B cell (primary cell): ENCODE data around the gene ATP9A. TPM values are rescaled to one million over a fixed set of nuclear protein-coding genes. Genes with fewer than 3 reads are reported as not detected.
"Not testable (repeated sequence)": the region's sequence is repeated elsewhere in the genome, so short reads cannot be mapped to it uniquely, and the experiment has no call there.

Source experiments
- ATAC-seq: fragments of 200-7000 bp; cut with Tn5 transposase; one replicate; pipeline ENCODE4 v1.10.0; 2021; ENCODE audit warnings: low read depth, mild to moderate bottlenecking, moderate number of reproducible peaks, moderate library complexity
- CTCF ChIA-PET: fragments of 350-600 bp; sonication (Branson Sonifier 250); formaldehyde crosslinking; loops from one replicate; lab custom pipeline; 2021; ENCODE audit warnings: antibody characterized with exemption, inconsistent platforms; lab: Charles Lee
- POLR2A ChIA-PET: fragments of 350-600 bp; sonication (Branson Sonifier 250); formaldehyde crosslinking; loops from one replicate; lab custom pipeline; 2021; ENCODE audit warnings: antibody characterized with exemption; lab: Charles Lee
- DNase-seq: peaks from one replicate; pipeline ENCODE4 v3.0.0; 2013
- H2AFZ ChIP-seq: 2 replicates; pipeline ENCODE4 v1.6.1; 2012; ENCODE audit warnings: mild to moderate bottlenecking, low read depth, low read length; ENCODE audit not compliant: insufficient read depth, poor library complexity, severe bottlenecking
- H3K27ac ChIP-seq, 2 donors: 1 replicate in 1 of 2; 2 replicates in 1 of 2; pipeline ENCODE4 v1.5.1; 2012 to 2013; ENCODE audit warnings: low read length in 2 of 2, mild to moderate bottlenecking in 2 of 2, moderate library complexity in 1 of 2
- H3K27me3 ChIP-seq, 4 experiments: fragments of 200-600 bp in 1 of 4; sonication (generic) in 1 of 4; replicated peaks in 1 of 4; 1 replicate in 2 of 4; 2 replicates in 2 of 4; pipeline versions ENCODE4 v1.6.1 to v1.7.0; 2013 to 2016; ENCODE audit warnings: low read length in 3 of 4, mild to moderate bottlenecking in 2 of 4, mixed read lengths in 1 of 4, moderate library complexity in 1 of 4; ENCODE audit not compliant: insufficient read depth in 4 of 4, control insufficient read depth in 3 of 4; ENCODE audit errors: control extremely low read depth in 1 of 4
- H3K36me3 ChIP-seq, 2 experiments: replicated peaks in 1 of 2; 1 replicate in 1 of 2; 2 replicates in 1 of 2; pipeline versions ENCODE4 v1.6.1 to v1.7.1; 2013; ENCODE audit warnings: low read length in 1 of 2; ENCODE audit not compliant: insufficient read depth in 2 of 2, control insufficient read depth in 1 of 2; ENCODE audit errors: control extremely low read depth in 1 of 2, extremely low read depth in 1 of 2
- H3K4me1 ChIP-seq, 2 donors: fragments of 200-600 bp in 1 of 2; sonication (generic) in 1 of 2; 1 replicate in 1 of 2; 2 replicates in 1 of 2; pipeline versions ENCODE4 v1.5.1 to v1.6.1; 2013 to 2017; ENCODE audit warnings: low read length in 2 of 2; ENCODE audit not compliant: control insufficient read depth in 2 of 2, insufficient read depth in 2 of 2
- H3K4me2 ChIP-seq: replicated peaks from 2 replicates; pipeline ENCODE3; 2012; ENCODE audit warnings: mild to moderate bottlenecking, low read depth, low read length; ENCODE audit not compliant: poor library complexity, severe bottlenecking
- H3K4me3 ChIP-seq, 5 experiments: fragments of 200-600 bp in 1 of 5; sonication (generic) in 1 of 5; 1 replicate in 3 of 5; 2 replicates in 2 of 5; pipeline versions ENCODE4 v1.5.1 to v1.7.0; 2011 to 2016; ENCODE audit warnings: low read length in 4 of 5, mild to moderate bottlenecking in 4 of 5, low read depth in 2 of 5, control low read depth in 1 of 5, moderate library complexity in 1 of 5; ENCODE audit not compliant: insufficient read depth in 1 of 5; ENCODE audit errors: control extremely low read depth in 1 of 5, extremely low read depth in 1 of 5
- H3K79me2 ChIP-seq: fragments of 200-600 bp; sonication (generic); one replicate; pipeline ENCODE4 v1.6.0; 2016; ENCODE audit warnings: low read length; ENCODE audit not compliant: control insufficient read depth, insufficient read depth
- H3K9ac ChIP-seq: fragments of 200-600 bp; sonication (generic); 2 replicates; pipeline ENCODE4 v1.6.1; 2017; ENCODE audit warnings: mild to moderate bottlenecking, low read length, moderate library complexity
- H3K9me3 ChIP-seq, 3 donors: one replicate each; pipeline versions ENCODE4 v1.6.1 to v1.7.1; 2013; ENCODE audit warnings: low read length in 2 of 3; ENCODE audit not compliant: control insufficient read depth in 2 of 3, insufficient read depth in 1 of 3; ENCODE audit errors: control extremely low read depth in 1 of 3
- H4K20me1 ChIP-seq: 2 replicates; pipeline ENCODE4 v1.6.0; 2012; ENCODE audit warnings: mild to moderate bottlenecking, low read length; ENCODE audit not compliant: insufficient read depth, control insufficient read depth, poor library complexity, severe bottlenecking
- H3K27ac Mint-ChIP-seq: one replicate; pipeline ENCODE4 v1.8.0; 2021; ENCODE audit warnings: mixed read lengths
- H3K27me3 Mint-ChIP-seq: one replicate; pipeline ENCODE4 v1.8.0; 2021; ENCODE audit warnings: mixed read lengths
- H3K4me1 Mint-ChIP-seq: one replicate; pipeline ENCODE4 v1.8.0; 2021; ENCODE audit warnings: mixed read lengths
- H3K4me3 Mint-ChIP-seq: one replicate; pipeline ENCODE4 v1.8.0; 2021; ENCODE audit warnings: mixed read lengths
- H3K9me3 Mint-ChIP-seq: one replicate; pipeline ENCODE4 v1.8.0; 2022; ENCODE audit warnings: mixed read lengths; ENCODE audit not compliant: insufficient read depth
- EZH2 ChIP-seq: IDR thresholded peaks from 2 replicates; pipeline ENCODE4 v1.6.1; 2012; ENCODE audit warnings: borderline replicate concordance, low read depth, mild to moderate bottlenecking, moderate library complexity, low read length; ENCODE audit not compliant: insufficient read depth, poor library complexity, severe bottlenecking
- WGBS: methylation state at CpG from one replicate; pipeline ENCODE4 v1.1.5; 2013; ENCODE audit warnings: missing lambda C conversion rate; ENCODE audit not compliant: insufficient coverage; 5-methylcytosine and 5-hydroxymethylcytosine counted together
- intact Hi-C: fragments of 100-400 bp; cut with micrococcal nuclease; formaldehyde crosslinking; loops from one replicate; pipeline ENCODE4 v1.10.0; 2022
- polyA plus RNA-seq: library from polyadenylated mRNA; depleted of rRNA; stranded (reverse); fragments of >200 nt; gene quantifications from 2 replicates; pipeline ENCODE4 v1.2.3, GENCODE V29; 2012
- total RNA-seq, 2 donors: library from RNA; stranded (reverse); fragments of 120-200 nt in 1 of 2; gene quantifications; 1 replicate in 1 of 2; 2 replicates in 1 of 2; pipeline versions ENCODE4 v1.2.3 to v1.2.4, GENCODE V29; 2013 to 2022
- TF ChIP-seq, protein P1 (sequence below): fragments of 200-600 bp; IDR thresholded peaks from one replicate; pipeline ENCODE4 v1.8.0; 2022; ENCODE audit warnings: antibody characterized with exemption, mild to moderate bottlenecking

ATP9A gene
- total and polyA plus RNA-seq, 2 donors (not counting 1 experiment from before 2014, with no cell fraction given) = 0.13 to 0.22 TPM

DNA sequence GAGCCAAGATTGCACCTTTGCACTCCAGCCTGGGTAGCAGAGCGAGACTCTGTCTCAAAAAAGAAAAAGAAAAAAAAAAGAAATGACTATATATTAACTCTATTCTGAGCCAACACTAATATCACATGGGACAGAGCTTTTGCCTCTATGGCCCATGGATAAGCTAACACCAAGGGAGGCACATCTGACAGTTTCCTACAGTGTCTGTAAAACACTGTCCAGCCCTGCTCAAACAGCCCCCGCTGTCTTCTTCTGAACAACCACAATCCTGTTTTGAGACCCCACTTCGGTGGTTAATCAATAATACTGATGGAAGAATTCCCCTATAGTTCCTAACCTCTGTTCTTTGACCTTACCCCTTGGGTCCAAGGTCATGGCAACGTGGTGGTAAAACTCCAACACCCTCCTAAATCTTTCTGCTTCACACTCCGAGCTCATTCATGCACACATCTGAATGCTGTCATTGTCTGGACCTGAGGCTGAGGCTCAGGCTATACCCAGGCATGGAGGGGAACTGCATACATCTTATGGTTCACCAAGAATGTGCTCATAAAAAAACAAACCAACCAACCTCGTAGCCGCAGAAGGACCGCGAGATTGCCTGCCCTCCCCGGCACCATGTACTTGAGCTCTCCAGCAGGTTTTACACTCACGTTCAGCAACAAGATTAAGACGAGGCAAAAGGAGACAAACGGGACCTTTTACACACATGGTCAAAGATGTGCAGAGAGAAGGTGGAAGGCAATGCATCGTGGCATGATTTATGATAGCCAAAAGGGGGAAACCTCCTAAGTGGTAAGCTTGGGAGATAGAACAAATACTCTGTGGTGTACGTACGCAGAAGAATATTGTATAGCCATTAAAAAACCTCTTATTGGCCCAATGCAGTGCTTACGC lies 120.3 kb downstream of the ATP9A start:
- no peak overlapping the region for H3K27ac ChIP-seq
- H2AFZ ChIP-seq = no peak overlapping the region
- no peaks in the 10 kb centered on the region for H3K9me3 ChIP-seq
- ATAC-seq (no peak), DNase-seq (no peak)
- H3K79me2 ChIP-seq = no peaks in the 10 kb centered on the region
- no peaks in the 10 kb centered on the region for H3K36me3 ChIP-seq
- TF ChIP-seq, protein P1, sequence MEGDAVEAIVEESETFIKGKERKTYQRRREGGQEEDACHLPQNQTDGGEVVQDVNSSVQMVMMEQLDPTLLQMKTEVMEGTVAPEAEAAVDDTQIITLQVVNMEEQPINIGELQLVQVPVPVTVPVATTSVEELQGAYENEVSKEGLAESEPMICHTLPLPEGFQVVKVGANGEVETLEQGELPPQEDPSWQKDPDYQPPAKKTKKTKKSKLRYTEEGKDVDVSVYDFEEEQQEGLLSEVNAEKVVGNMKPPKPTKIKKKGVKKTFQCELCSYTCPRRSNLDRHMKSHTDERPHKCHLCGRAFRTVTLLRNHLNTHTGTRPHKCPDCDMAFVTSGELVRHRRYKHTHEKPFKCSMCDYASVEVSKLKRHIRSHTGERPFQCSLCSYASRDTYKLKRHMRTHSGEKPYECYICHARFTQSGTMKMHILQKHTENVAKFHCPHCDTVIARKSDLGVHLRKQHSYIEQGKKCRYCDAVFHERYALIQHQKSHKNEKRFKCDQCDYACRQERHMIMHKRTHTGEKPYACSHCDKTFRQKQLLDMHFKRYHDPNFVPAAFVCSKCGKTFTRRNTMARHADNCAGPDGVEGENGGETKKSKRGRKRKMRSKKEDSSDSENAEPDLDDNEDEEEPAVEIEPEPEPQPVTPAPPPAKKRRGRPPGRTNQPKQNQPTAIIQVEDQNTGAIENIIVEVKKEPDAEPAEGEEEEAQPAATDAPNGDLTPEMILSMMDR = no peak
- no peak for TF ChIP-seq EZH2
- 98% methylated on average over 12 of the region's 17 CpGs for WGBS
- no peak overlapping the region for H3K4me3 Mint-ChIP-seq
- ChIA-PET CTCF (no interaction called here), POLR2A (no interaction called here)
- no peak overlapping the region for H3K9ac ChIP-seq
- intact Hi-C loops = no loop called here
- H3K4me2 ChIP-seq = no peak overlapping the region
- peaks cover 4 to 10% of the 10 kb centered on the region in 2 donors for H3K4me1 ChIP-seq
- H3K27ac Mint-ChIP-seq = no peak overlapping the region
- H3K27me3 ChIP-seq = no peaks in the 10 kb centered on the region
- H3K27me3 Mint-ChIP-seq = no peaks in the 10 kb centered on the region
- H3K4me1 Mint-ChIP-seq = peaks cover 22% of the 10 kb centered on the region
- no peaks in the 10 kb centered on the region for H4K20me1 ChIP-seq
- no peak overlapping the region for H3K4me3 ChIP-seq
- H3K9me3 Mint-ChIP-seq = no peaks in the 10 kb centered on the region

DNA sequence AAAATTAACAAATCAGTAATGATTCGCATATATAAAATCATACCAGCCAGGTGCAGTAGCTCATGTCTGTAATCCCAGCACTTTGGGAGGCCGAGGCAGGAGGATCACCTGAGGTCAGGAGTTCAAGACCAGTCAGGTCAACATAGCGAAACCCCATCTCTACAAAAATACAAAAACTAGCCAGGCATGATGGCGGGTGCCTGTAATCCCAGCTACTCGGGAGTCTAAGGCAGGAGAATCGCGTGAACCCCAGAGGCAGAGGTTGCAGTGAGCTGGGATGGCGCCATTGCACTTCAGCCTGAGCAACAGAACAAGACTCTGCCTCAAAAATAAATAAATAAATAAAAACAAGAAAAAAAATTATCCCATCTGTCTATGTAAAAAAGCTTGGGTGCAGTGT lies 124.4 kb downstream of the ATP9A start:
- H3K4me3 Mint-ChIP-seq, H3K9me3 Mint-ChIP-seq, H3K4me3 ChIP-seq, H3K4me1 Mint-ChIP-seq, H3K27me3 Mint-ChIP-seq, H4K20me1 ChIP-seq, intact Hi-C loops, H3K9me3 ChIP-seq, POLR2A ChIA-PET, H3K4me2 ChIP-seq, DNase-seq, H3K36me3 ChIP-seq, CTCF ChIA-PET, H3K27me3 ChIP-seq, H3K27ac Mint-ChIP-seq, H3K79me2 ChIP-seq, H3K4me1 ChIP-seq, H3K27ac ChIP-seq, H2AFZ ChIP-seq, H3K9ac ChIP-seq, ATAC-seq: not testable (repeated sequence)
- 97% methylated on average over 4 of the region's 8 CpGs for WGBS
